ENCODE measurements around the gene FGFRL1.

FGFRL1 gene

DNA sequence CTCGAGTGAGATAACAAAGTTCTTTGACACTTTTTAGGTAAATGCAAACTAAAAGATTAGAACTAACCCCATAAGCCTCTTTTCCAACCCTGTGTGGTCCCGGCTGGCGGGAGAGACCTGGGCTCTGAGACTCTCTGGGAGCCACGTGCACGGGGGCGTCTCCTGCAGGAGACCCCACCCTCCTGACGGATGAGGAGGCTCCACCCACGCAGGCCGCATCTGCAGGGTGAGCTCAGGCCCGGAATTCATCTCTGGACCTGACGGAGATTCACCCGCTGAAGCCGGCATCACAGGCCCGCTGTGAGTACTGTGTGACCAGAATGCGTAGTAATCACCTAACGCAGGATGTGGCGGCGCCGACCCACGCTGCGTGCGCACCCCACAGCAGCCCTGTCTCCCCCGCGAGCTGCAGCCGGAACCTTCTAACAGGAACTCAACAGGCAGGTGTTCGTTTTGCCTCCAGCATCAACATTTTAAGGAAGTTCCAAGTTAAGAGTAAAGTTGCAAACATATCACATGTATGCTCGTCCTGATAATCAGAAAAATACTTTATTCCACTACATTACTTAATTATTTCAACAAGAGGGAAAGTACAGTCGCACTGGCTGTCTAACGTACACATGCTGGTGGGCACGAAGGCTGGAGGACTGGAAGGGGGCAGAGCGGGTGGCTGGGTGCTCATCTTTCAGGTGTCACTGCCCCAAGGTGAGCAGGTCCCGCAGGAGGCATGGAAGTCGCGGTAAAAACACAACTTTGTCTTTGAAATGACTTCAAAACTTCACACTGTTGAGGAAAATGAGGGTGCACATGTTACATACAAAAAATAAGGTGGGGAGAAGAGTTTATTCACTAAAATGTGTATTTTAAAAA lies 44.5 kb downstream of the FGFRL1 start:
- DNase-seq, result peak; percentile 77

DNA sequence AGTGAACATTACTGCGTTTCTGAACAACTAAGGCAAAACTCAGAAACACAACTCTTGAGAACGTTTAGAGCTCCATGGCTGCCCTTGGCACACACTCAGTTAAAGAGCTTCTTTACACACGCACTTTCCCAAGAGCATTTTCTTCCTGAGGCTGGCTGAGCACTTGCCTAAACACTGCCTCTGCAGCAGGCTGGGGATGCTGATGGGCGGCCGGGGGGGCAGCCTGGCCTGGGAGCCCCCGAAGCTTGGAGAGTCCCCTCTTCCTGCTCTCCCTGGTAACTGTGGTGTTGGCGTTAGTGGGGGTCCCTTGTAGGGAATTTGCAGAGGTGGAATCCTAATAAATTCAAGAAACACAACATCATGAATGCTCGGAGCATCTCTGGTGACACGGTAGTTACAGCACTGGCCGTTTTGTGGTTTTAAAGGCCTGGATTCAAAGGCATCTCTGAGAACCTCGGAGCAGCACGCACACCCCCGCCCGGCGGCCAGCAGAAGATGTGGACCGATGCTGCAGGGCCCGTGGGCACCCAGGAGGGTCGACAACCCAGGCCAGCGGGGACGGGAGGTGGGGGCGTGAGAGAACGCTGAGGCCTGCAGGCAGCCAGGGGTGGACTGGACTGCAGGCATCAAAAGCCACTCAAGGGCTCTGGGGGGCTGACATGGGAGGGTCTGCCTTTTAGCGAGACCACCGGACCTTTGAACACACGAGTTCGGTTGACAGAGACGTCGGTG lies 45.4 kb downstream of the FGFRL1 start:
- no peak for DNase-seq

DNA sequence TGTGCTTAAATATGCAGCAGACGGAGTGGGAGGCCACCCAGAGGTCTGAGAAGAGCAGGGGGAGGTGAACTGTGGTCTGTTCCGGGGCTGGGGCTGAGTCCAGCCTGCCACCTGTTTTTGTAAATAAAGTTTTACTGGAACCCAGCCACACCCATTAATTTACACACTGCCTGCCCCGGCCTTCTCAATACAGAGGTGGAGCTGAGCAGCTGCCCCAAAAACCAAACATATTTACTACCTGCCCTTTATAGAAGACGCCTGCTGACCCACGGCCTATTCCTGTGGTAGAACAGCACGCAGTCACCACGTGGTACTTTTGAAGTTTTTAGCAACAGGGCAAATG lies 45.9 kb downstream of the FGFRL1 start:
- DNase-seq, result no peak

DNA sequence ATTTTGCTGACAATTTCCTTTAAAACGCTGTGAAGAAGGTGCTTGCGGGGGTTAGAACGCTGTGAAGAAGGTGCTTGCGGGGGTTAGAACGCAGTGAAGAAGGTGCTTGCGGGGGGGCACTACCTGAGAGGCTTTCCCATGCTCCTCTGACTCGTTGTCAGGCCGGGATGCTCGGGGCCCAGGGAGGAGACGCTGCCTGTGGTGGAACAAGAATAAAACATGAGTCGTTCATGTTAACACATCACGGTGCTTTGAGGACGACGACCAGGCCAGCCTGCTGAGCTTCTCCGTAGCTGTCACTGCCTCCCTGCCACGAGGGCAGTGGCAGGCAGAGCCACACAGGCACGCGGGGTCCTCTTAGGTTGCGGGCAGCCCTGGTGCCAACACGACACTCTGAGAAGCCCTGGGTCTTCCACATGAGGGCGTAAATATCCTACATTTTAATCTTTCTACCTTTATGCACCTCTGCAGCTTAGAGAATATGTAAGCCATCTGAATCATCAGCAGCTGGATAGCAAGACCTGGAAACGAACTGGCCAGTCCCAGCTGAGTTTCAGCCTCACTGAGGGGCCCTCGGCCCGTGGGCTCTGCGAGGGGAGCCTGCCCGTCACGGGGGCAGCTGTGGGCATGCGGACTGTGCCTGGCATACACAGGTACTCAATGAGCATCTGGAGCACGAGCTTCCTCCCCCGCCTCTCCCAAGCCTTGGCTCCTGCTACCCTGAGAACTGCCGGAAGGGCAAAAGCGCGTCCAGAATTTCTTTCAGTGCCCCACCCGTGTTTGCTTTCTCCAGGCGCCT lies 47.0 kb downstream of the FGFRL1 start:
- no peak for DNase-seq

DNA sequence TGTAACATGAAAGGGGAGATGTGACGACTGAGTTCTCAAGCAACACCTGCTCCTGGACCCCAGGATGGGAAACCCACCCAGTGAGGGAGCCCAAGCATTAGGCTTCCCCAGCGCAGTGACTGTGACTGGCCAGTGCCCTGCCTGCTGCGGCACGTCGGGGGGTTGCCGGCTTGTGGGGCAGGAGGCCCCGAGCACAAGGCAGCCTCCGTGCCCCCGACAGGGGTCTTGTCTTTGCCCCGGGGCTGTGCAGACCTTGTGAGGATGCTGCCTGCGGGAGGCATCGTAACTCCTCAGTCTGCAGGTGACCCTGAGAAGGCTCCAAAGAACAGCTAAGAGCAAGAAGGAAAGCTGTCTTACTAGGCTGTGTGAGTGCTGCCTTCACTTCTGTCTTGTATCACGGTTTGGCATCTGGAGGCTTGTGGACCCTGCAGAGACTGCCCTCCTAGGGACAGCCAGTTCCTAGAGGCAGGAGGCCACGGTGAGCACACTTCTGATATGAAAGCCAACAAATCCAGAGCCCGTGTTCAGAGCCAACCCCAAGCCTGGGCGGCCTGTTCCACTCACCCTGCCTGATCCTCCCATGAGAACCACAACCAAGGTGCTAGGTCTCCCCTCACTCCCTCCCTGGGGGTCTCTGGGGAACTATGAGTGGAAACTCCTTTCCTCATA lies 47.7 kb downstream of the FGFRL1 start:
- no peak for DNase-seq

DNA sequence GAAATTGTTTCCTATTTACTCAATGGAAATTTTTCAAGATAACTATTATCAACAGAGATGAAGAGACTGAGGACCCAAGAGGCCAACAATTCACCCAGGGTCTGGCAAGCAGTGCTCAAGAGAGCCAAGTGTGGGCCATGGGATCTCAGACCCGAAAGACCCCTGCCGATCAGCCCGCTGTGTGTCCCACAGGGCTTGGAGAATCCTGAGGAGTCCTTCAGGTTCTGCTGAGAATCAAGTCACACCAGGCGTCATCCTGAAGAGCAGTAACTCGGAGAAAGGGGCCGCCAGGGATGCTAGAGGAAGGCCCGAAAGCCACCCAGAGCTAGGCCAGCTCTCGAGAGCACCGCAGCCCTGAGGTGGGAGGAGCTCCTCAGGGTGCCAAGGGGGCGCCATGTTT lies 48.7 kb downstream of the FGFRL1 start:
- no peak for DNase-seq

DNA sequence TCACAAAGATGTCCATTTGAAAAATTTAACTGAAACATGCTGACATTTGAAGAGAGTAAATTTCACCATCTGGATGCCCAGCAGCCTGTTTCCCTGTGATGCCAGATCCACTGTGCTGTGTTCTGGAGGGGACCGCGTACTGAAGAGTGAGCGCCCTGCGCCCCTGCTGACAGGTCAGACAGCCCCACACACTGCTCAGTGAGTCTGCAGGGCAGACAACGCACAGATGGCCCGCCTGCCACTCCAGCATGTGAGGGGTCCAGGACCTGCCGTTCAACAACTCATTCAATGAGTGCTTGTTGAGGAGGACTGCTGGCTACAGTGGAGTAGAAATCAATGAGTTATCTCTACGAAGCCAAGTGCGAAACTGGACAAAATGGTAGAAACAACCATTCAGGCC lies 49.2 kb downstream of the FGFRL1 start:
- no peak for DNase-seq

DNA sequence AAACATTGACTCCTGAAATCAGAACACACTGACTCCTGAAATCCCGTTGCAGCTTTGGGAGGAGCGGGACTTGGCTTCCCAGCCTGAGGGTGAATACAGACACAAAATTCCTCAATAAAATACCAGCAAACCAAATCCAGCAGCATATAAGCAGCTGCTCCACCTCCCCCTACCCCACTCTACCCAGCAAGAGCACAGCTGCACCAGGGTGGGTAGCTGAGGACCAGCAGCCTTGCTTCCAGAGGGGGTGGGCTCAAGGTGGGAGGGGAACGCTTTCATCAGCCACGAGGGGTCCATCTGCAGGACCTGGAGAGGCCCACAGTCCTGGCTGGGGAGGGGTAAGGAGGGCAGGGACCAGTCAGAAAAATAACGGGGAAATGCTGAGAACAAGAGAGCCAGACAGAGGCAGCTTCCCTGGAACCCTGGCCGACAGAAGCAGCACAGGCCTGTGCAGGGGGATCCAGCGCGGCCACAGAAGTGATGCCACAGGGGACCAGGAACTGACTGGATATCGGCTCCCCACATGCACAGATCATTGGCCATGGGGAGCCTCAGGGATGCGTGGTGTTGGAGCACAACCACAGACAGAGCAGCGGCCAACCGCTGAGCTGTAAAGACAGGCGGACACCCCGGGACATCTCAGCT lies 49.8 kb downstream of the FGFRL1 start:
- no peak for DNase-seq

DNA sequence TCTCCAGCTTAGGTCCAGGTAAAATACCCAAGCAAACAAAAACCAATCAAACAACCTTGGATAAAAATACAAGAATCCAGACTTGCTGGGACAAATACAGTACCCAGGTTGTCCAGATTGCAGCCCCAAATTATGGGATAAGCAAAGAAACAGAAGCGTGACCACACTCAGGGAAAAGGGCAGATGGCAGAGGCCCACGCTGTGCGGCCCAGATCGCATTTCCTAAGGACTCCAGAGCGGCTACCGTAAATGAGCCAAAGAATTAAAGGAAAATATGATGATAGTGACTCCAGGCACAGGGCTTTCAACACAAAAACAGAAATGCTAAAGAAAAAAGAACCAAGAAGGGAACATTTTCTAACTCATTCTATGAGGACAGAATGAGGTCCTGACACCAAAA lies 50.3 kb downstream of the FGFRL1 start:
- no peak for DNase-seq

DNA sequence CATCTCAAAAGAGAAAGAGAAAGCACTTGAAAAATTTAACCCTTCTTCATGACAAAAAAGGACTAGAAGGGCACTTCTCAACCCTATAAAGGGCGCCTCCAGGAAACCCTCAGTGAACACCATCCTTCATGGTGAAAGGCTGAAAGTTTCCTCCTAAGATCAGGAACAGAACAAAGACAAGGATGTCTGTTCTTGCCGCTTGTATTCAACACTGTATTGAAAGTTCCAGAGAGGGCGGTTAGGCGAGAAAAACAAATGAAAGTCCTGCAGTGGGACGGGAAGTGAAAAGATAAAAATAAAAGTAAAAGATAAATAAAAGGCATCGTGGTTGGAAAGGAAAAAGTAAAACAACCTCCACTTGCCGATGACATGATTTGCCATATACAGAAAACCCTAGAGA lies 51.0 kb downstream of the FGFRL1 start:
- DNase-seq, result no peak

DNA sequence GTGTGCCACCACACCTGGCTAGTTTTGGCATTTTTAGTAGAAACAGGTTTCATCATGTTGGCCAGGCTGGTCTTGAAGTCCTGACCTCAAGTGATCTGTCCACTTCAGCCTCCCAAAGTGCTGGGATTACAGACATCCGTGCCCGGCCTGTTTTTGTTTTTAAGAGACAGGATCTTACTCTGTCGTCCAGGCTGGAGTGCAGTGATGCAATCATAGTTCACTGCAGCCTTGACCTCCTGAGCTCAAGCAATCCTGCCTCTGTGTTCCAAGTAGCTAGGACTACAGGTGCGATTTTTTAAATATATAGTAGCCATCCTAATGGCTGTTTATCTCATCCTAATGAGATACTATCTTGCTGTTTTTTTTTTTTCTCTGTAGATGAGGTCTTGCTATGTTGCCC lies 54.3 kb downstream of the FGFRL1 start:
- DNase-seq, result no peak

DNA sequence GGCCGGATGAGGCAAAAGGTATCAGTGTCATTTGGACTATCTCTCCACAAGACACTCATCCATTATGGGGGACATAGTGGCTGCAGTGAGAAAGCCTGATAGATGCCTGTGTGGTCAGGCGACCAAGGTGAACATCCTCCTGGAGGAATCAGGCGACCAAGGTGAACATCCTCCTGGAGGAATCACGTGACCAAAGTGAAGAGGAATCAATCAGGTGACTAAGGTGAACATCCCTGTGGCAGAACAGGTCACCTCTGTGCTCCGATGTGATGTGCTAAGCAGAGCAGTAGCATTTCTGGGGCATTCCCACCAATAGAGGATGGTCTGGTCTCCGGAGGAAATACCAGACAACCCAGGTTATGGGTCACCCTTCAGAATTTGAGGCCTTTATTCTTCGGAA lies 58.0 kb downstream of the FGFRL1 start:
- no peak for DNase-seq

DNA sequence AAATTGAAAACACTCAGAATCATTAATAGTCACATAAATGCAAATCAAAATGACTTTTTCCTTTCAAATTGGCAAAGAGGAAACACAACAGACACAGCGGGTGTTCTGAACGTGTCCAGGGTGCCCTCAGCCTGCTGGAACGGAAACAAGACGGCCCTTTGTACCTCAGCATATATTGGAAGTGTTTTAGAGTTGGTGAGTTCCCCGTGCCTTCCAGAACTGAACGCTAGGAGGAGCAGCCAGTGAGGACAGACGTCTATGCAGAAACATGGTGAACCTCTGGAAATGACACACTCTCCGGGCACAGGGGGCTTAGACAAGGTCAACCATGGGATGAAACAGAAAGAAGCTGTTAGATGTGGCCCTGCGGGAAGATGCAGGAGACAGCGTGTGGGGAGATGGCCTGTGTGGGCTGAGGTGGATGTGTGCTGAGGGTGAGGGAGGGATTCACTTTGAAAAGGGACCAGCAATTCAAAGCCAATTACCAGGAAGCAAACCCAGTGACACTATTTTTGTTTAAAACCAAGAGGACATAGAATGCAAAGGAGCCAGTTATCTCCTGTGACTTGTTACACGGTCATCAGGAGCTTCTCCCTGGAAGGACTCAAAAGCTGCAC lies 61.5 kb downstream of the FGFRL1 start:
- DNase-seq, result peak; percentile 48

DNA sequence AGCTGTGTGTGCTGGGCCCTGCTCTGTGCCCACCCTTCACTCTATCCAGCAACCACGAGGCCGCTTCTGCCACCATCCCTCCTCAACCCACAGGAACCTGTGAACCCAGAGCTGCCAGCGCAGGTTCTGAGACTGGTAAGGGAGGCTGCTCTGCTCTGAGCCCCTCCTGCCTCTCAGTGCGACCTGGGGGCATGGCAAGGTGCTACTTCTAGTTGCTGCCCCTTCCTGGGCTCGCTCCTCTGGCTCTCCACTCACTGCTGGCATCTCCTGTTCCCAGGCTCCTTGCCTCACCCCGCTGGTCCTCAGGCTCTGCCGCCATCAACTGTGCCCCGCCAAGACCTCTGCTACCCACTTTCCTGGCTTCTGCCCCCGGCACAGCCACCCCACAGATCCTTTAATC lies 62.7 kb downstream of the FGFRL1 start:
- no peak for DNase-seq

DNA sequence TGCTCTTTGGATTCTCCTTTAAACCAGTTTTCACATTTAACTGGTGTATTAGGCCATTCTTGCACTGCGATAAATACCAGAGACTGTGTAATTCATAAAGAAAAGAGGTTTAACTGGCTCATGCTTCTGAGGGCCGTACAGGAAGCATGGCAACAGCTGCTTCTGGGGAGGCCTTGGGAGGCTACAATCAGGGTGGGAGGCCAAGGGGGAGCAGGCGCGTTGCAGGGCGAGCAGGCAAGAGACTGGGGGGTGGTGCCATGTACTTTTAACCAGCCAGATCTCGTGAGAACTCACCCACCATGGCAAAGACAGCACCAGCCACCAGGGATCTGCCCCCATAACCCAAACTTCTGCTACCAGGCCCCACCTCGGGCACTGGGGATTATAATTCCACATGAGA lies 63.8 kb downstream of the FGFRL1 start:
- DNase-seq, result no peak

DNA sequence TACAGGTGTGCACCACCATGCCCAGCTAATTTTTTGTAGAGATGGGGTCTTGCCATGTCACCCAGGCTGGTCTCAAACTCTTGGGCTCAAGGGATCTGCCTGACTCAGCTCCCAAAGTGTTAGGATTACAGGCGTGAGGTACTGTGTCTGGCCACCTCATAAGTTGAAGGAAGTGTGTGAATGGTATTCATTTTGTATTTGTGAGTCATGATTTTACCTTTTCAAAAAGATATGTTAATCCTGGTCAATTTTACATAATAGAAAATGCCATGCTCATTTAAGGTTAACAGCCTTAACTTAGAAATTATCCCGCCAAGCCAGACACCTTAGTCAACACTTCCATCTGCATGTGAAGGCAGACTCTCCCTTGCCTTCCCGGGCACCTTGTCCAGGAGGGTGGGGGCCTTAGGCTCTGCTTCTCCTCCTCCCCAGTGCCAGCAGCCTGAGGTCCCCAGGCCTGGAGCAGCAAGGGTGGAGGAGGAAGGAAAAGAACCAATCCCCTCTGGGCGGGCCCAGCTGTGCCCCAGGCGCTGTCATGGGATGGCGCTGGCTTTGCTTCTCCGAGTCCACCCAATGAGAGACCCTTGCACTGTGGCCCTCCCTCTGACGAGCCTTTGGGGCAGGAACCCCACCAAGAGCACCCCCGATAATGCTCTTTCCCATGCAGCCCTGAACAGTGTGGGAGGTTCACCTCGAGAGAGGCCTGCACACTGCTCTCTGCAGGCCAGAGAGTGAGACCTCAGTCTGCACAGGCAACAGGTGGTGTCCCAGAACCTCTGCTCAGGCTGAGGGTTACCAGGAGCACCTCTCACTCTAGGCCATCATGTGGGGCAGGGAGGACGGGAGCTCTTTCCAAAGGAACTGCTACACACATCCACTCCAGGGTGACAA lies 64.6 kb downstream of the FGFRL1 start:
- DNase-seq, result no peak

Data from activated CD4-positive, alpha-beta T cell treated with anti-CD3 and anti-CD28 coated beads, Interleukin-2, amount 50 U/mL, for 1 hour (primary cell).